ENCODE data around the gene ANKRD6. TPM values are rescaled to one million over a fixed set of nuclear protein-coding genes. Genes with fewer than 3 reads are reported as not detected.

The ANKRD6 gene
- total RNA-seq (1 to 10 TPM; 3.0 to 8.4 (median 5.3) TPM), total RNA-seq (2.8 to 11.4 (median 6.3) reads per million in 29 experiments)
- 5.3 TPM for total RNA-seq (2013)

DNA sequence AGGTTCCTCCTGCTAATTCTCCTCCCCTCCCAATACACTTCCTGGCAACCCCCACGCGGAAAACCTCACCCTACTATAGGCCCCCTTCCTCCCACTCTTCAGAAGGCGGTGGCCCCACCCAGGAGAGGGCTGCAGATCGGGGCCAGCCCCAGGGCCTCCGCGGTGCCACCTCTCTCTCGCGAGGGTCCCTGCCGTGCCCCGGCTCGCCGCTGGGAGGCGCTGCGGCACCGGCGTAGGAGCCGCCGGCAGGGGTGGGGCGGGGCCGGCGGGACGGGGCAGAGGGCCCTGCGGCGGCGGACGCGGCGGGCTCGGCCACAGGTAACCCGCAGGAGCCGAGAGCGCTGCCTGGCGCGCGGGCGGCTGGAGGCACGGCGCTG lies at the start of gene ANKRD6:
Gene ANKRD6, plus strand, starts transcription at position 278 of the 377 bp plus-strand sequence. CDS start 133,825 bp downstream, outside the sequence.
- peak; percentile 40 to 89 (median 73) for DNase-seq
- no peaks in the 10 kb centered on the region for H3K36me3 ChIP-seq (ENCODE audit: control insufficient read depth in 2 of 2, extremely low read depth in 1 of 2, insufficient read depth in 1 of 2, low read length in 1 of 2)
- POLR2A ChIA-PET = no interaction called here
- H3K4me1 ChIP-seq (ENCODE audit: control insufficient read depth in 1 of 2, extremely low read depth in 1 of 2, insufficient read depth in 2 of 2, low read length in 2 of 2) = peaks cover 4 to 15% of the 10 kb centered on the region in 2 experiments
- peak; percentile 94 to 98 (median 94) for ATAC-seq (replicated peaks in 1 of 4)
- H3K4me3 Mint-ChIP-seq = peak within 1 kb of the TSS; percentile 82 to 88 (median 82)
- no peaks in the 10 kb centered on the region for H3K9me3 ChIP-seq
- H3K36me3 Mint-ChIP-seq = no peaks in the 10 kb centered on the region
- H3K4me3 ChIP-seq (ENCODE audit: control insufficient read depth in 1 of 2, extremely low read depth in 1 of 2, low read length in 1 of 2) = peak within 1 kb of the TSS; percentile 61 to 68
- CTCF ChIA-PET = interaction anchor here (0.5 to 2.4 kb wide), 29 partner anchors 10 to 1046 kb away, joined by 3 to 19 read pairs (median 4); partner anchors contain the start of gene LYRM2 (in 2 of the 2)
- whole genome bisulfite sequencing (ENCODE audit: insufficient coverage) = under 1% methylated on average over 38 of the region's 38 CpGs
- no peaks in the 10 kb centered on the region for H3K9me3 Mint-ChIP-seq
- peaks cover 0 to 7% of the 10 kb centered on the region in 2 donors for H3K27me3 Mint-ChIP-seq
- H3K27me3 ChIP-seq (replicated peaks in 1 of 2; ENCODE audit: control insufficient read depth in 2 of 2, extremely low read depth in 1 of 2, insufficient read depth in 2 of 2, low read length in 1 of 2) = peaks cover 0 to 6% of the 10 kb centered on the region in 2 experiments
- H3K27ac Mint-ChIP-seq = peak within 1 kb of the TSS; percentile 75 to 80
- H3K4me1 Mint-ChIP-seq = peaks cover 18 to 28% (median 24%) of the 10 kb centered on the region in 3 donors
- H3K27ac ChIP-seq (ENCODE audit: low read length) = peak within 1 kb of the TSS; percentile 23

DNA sequence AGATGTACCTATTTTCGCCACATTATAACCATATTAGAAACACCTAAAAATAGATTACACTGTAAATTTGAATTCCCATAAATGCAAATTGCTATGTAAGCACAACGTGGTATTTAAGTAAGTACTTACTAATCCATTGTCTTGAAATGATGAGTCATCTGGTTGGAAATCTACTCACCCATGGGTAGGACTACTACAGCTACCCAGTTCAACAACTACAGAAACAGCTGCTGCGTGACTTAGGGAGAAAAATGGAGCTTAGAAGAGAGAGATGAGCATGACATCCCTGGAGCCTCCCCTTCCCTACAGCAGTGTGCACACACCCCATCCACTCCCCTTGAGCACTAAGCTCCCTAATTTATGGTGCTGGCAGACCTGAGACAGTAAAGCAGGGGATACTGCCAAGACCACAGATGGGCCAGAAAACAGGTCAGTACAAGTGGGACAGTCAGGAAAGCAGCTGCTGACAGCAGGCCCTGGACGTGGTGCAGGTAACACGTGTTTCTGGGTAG lies 47.7 kb upstream of the ANKRD6 start:
- Histone ChIP-seq H3K4me3 (ENCODE audit: control insufficient read depth in 1 of 2, extremely low read depth in 1 of 2, low read length in 1 of 2) (no peak overlapping the region), H3K27me3 (replicated peaks in 1 of 2; ENCODE audit: control insufficient read depth in 2 of 2, extremely low read depth in 1 of 2, insufficient read depth in 2 of 2, low read length in 1 of 2) (peaks cover 0 to 3% of the 10 kb centered on the region in 2 experiments), H3K9me3 (no peaks in the 10 kb centered on the region), H3K4me1 (ENCODE audit: control insufficient read depth in 1 of 2, extremely low read depth in 1 of 2, insufficient read depth in 2 of 2, low read length in 2 of 2) (no peaks in the 10 kb centered on the region), H3K36me3 (ENCODE audit: control insufficient read depth in 2 of 2, extremely low read depth in 1 of 2, insufficient read depth in 1 of 2, low read length in 1 of 2) (no peaks in the 10 kb centered on the region), H3K27ac (ENCODE audit: low read length) (no peak overlapping the region)
- ChIA-PET CTCF (interaction anchor here in 1 of 2 donors (1.2 kb wide), 1 partner anchor 13 kb away, joined by 7 read pairs; no protein-coding TSS in a partner anchor), POLR2A (no interaction called here)
- H3K4me1 Mint-ChIP-seq = peaks cover 0 to 2% (median 0%) of the 10 kb centered on the region in 3 donors
- no peaks in the 10 kb centered on the region for H3K27me3 Mint-ChIP-seq
- H3K4me3 Mint-ChIP-seq = no peak overlapping the region
- H3K27ac Mint-ChIP-seq = no peak overlapping the region
- no CpG with 5 or more reads among the region's 5 CpGs for WGBS (ENCODE audit: insufficient coverage)
- peaks cover 9% of the 10 kb centered on the region for H3K36me3 Mint-ChIP-seq
- DNase-seq (no peak), ATAC-seq (replicated peaks in 1 of 4) (no peak)
- no peaks in the 10 kb centered on the region for H3K9me3 Mint-ChIP-seq

DNA sequence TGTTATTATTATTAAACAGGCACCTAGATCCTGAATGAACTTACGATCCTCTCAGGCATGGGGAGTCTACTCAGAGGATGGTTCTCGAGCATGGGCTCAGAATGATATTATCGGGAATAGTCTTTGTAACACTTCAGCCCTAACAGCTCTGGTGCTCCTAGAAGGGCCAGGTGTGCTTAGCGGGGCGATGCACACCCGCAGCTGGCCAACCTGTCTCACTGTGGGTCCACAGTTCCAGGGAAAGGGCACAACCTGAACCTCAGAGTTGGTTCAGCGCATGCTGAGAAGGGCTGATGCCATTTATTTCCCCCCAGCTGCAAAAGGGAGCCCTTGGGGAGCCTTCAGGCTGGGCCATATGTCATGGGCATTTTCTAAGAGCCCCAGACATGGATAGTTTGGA lies 47.1 kb upstream of the ANKRD6 start:
- peaks cover 9% of the 10 kb centered on the region for H3K36me3 Mint-ChIP-seq
- DNase-seq (no peak), ATAC-seq (replicated peaks in 1 of 4) (no peak)
- 97% methylated on average over 6 of the region's 7 CpGs for WGBS (ENCODE audit: insufficient coverage)
- H3K27ac Mint-ChIP-seq = no peak overlapping the region
- no peaks in the 10 kb centered on the region for H3K36me3 ChIP-seq (ENCODE audit: control insufficient read depth in 2 of 2, extremely low read depth in 1 of 2, insufficient read depth in 1 of 2, low read length in 1 of 2)
- POLR2A ChIA-PET = no interaction called here
- no peak overlapping the region for H3K27ac ChIP-seq (ENCODE audit: low read length)
- H3K9me3 Mint-ChIP-seq = no peaks in the 10 kb centered on the region
- H3K4me3 ChIP-seq (ENCODE audit: control insufficient read depth in 1 of 2, extremely low read depth in 1 of 2, low read length in 1 of 2) = no peak overlapping the region
- H3K4me1 Mint-ChIP-seq = peaks cover 0 to 2% (median 0%) of the 10 kb centered on the region in 3 donors
- H3K27me3 ChIP-seq (replicated peaks in 1 of 2; ENCODE audit: control insufficient read depth in 2 of 2, extremely low read depth in 1 of 2, insufficient read depth in 2 of 2, low read length in 1 of 2) = peaks cover 0 to 3% of the 10 kb centered on the region in 2 experiments
- CTCF ChIA-PET = interaction anchor here in 1 of 2 donors (1.2 kb wide), 1 partner anchor 13 kb away, joined by 7 read pairs; no protein-coding TSS in a partner anchor
- no peaks in the 10 kb centered on the region for H3K27me3 Mint-ChIP-seq
- H3K4me1 ChIP-seq (ENCODE audit: control insufficient read depth in 1 of 2, extremely low read depth in 1 of 2, insufficient read depth in 2 of 2, low read length in 2 of 2) = no peaks in the 10 kb centered on the region
- H3K9me3 ChIP-seq = no peaks in the 10 kb centered on the region
- H3K4me3 Mint-ChIP-seq = no peak overlapping the region

DNA sequence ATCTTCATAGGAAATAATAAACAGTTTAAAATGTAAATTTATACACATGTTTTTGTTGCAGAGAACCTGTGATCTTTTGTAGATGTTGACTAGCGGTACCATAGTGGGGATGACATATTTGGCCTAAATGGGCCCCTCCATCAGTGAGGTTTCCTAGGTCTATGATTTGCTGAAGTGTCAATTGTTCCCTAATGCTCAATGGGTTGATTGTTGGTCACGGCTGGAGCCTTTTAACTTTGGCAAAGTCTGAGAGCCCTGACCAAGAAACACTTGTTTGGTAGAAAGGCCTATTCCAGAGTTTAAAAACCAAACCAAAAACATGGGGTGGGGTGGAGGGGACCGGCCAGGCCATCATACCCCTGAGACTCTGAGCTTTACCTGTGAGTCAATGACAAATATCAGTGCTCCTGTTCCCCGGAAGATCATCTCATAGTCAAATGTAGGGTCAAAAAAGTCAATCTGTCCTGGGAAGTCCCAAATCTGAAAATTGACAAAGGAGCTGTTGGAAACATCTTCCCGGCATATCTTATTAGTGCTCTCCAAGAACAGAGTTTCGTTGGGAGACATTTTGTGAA lies 45.9 kb upstream of the ANKRD6 start:
- Histone ChIP-seq H3K27ac (ENCODE audit: low read length) (no peak overlapping the region), H3K4me1 (ENCODE audit: control insufficient read depth in 1 of 2, extremely low read depth in 1 of 2, insufficient read depth in 2 of 2, low read length in 2 of 2) (no peaks in the 10 kb centered on the region)
- WGBS (ENCODE audit: insufficient coverage) = 84% methylated on average over 3 of the region's 6 CpGs

DNA sequence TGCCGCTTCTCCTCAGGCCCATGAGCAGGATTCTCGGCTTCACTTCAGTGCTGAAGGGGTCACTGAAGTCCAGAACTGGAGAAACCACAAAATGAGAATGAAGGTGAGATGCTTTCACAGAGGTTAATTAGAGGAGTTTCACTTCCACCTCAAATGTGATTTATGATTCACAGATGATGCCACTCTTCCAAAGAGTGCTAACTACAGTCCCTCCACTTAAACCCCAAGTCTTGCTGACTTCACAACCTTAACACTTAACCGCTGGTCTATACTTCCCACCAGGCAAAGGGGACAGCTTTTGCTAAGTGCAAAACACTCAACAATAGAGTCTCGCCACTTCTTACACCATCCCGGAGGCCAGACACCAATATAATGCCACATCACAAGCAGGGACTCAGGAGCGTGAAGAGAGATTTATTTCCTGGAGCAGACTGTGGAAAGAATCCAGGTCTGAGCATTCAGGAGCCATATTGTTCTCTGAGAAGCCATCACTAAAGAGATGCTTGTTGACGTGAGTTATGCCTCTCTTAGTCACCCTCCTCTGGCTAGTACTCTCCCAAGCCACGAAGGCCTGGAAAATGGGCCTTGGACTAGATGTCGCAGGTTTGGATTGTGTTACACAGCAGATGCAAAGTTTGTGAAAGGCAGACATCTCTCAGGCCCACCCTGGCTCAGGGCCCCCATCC lies 45.3 kb upstream of the ANKRD6 start:
- H3K27ac Mint-ChIP-seq = no peak overlapping the region
- peaks cover 0 to 4% of the 10 kb centered on the region in 2 donors for H3K27me3 Mint-ChIP-seq
- ATAC-seq (replicated peaks in 1 of 4) (no peak), DNase-seq (no peak)
- no peaks in the 10 kb centered on the region for H3K9me3 Mint-ChIP-seq
- CTCF ChIA-PET = interaction anchor here (0.6 to 0.8 kb wide), 2 partner anchors 14 to 58 kb away, joined by 3 read pairs; no protein-coding TSS in a partner anchor
- no peaks in the 10 kb centered on the region for H3K9me3 ChIP-seq
- WGBS (ENCODE audit: insufficient coverage) = 92% methylated on average over 8 of the region's 9 CpGs
- no peak overlapping the region for H3K27ac ChIP-seq (ENCODE audit: low read length)
- peaks cover 9% of the 10 kb centered on the region for H3K36me3 Mint-ChIP-seq
- no peaks in the 10 kb centered on the region for H3K4me1 ChIP-seq (ENCODE audit: control insufficient read depth in 1 of 2, extremely low read depth in 1 of 2, insufficient read depth in 2 of 2, low read length in 2 of 2)
- H3K27me3 ChIP-seq (replicated peaks in 1 of 2; ENCODE audit: control insufficient read depth in 2 of 2, extremely low read depth in 1 of 2, insufficient read depth in 2 of 2, low read length in 1 of 2) = peaks cover 0 to 3% of the 10 kb centered on the region in 2 experiments
- H3K4me3 ChIP-seq (ENCODE audit: control insufficient read depth in 1 of 2, extremely low read depth in 1 of 2, low read length in 1 of 2) = no peak overlapping the region
- no peak overlapping the region for H3K4me3 Mint-ChIP-seq
- H3K36me3 ChIP-seq (ENCODE audit: control insufficient read depth in 2 of 2, extremely low read depth in 1 of 2, insufficient read depth in 1 of 2, low read length in 1 of 2) = no peaks in the 10 kb centered on the region
- POLR2A ChIA-PET = interaction anchor here in 1 of 2 donors (0.6 kb wide), 1 partner anchor 144 kb away, joined by 3 read pairs; no protein-coding TSS in a partner anchor
- H3K4me1 Mint-ChIP-seq = peaks cover 0 to 2% (median 0%) of the 10 kb centered on the region in 3 donors

More for the DNA sequence above, 45.9 kb upstream of the ANKRD6 start:
- Mint-ChIP-seq H3K27me3 (peaks cover 0 to 4% of the 10 kb centered on the region in 2 donors), H3K36me3 (peaks cover 9% of the 10 kb centered on the region), H3K27ac (no peak overlapping the region), H3K4me1 (peaks cover 0 to 2% (median 0%) of the 10 kb centered on the region in 3 donors), H3K4me3 (no peak overlapping the region), H3K9me3 (no peaks in the 10 kb centered on the region)
- POLR2A ChIA-PET = no interaction called here
- no peak for ATAC-seq (replicated peaks in 1 of 4)
- DNase-seq = no peak
- Histone ChIP-seq H3K27me3 (replicated peaks in 1 of 2; ENCODE audit: control insufficient read depth in 2 of 2, extremely low read depth in 1 of 2, insufficient read depth in 2 of 2, low read length in 1 of 2) (peaks cover 0 to 3% of the 10 kb centered on the region in 2 experiments), H3K36me3 (ENCODE audit: control insufficient read depth in 2 of 2, extremely low read depth in 1 of 2, insufficient read depth in 1 of 2, low read length in 1 of 2) (no peaks in the 10 kb centered on the region), H3K9me3 (no peaks in the 10 kb centered on the region), H3K4me3 (ENCODE audit: control insufficient read depth in 1 of 2, extremely low read depth in 1 of 2, low read length in 1 of 2) (no peak overlapping the region)
- CTCF ChIA-PET = interaction anchor here in 1 of 2 donors (0.6 kb wide), 1 partner anchor 57 kb away, joined by 3 read pairs; no protein-coding TSS in a partner anchor

DNA sequence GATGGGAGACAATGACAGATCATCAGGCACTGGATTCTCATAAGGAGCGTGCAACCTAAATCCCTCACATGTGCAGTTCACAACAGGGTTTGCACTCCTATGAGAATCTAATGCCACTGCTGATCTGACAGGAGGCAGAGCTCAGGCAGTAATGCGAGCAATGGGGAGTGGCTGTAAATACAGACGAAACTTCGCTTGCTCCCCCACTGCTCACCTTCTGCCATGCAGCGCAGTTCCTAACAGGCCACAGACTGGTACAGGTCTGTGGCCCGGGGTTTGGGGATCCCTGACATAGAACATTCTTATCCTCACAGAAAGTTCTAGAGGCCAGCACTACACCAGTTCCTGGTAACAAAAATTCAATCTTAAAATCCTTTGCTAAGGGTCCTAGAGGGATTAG lies 44.1 kb upstream of the ANKRD6 start:
- CTCF ChIA-PET = interaction anchor here in 1 of 2 donors (0.6 kb wide), 1 partner anchor 25 kb away, joined by 3 read pairs; no protein-coding TSS in a partner anchor
- H3K4me1 Mint-ChIP-seq = peaks cover 0 to 2% (median 0%) of the 10 kb centered on the region in 3 donors
- POLR2A ChIA-PET = no interaction called here

More for the DNA sequence above, 44.1 kb upstream of the ANKRD6 start:
- Mint-ChIP-seq H3K9me3 (peaks cover 5 to 10% (median 10%) of the 10 kb centered on the region in 3 donors), H3K36me3 (peaks cover 12% of the 10 kb centered on the region), H3K4me3 (no peak overlapping the region), H3K27me3 (peaks cover 0 to 4% of the 10 kb centered on the region in 2 donors), H3K27ac (no peak overlapping the region)
- H3K27ac ChIP-seq (ENCODE audit: low read length) = no peak overlapping the region
- 100% methylated on average over 4 of the region's 6 CpGs for whole genome bisulfite sequencing (ENCODE audit: insufficient coverage)
- no peaks in the 10 kb centered on the region for H3K9me3 ChIP-seq
- H3K4me3 ChIP-seq (ENCODE audit: control insufficient read depth in 1 of 2, extremely low read depth in 1 of 2, low read length in 1 of 2) = no peak overlapping the region
- no peaks in the 10 kb centered on the region for H3K4me1 ChIP-seq (ENCODE audit: control insufficient read depth in 1 of 2, extremely low read depth in 1 of 2, insufficient read depth in 2 of 2, low read length in 2 of 2)
- peaks cover 0 to 3% of the 10 kb centered on the region in 2 experiments for H3K27me3 ChIP-seq (replicated peaks in 1 of 2; ENCODE audit: control insufficient read depth in 2 of 2, extremely low read depth in 1 of 2, insufficient read depth in 2 of 2, low read length in 1 of 2)
- DNase-seq (no peak), ATAC-seq (replicated peaks in 1 of 4) (no peak)
- H3K36me3 ChIP-seq (ENCODE audit: control insufficient read depth in 2 of 2, extremely low read depth in 1 of 2, insufficient read depth in 1 of 2, low read length in 1 of 2) = no peaks in the 10 kb centered on the region
